Caco-2 (cell line): Measurements from ENCODE around the gene DOK3. TPM values are rescaled to one million over a fixed set of nuclear protein-coding genes. Genes with fewer than 3 reads are reported as not detected.

Experiments
- BruUV-seq: library from RNA; stranded (reverse); fragments of 400-500 nt; replicated peaks from 2 replicates; lab custom pipeline; 2021; lab: Mats Ljungman, UMichigan
- CTCF ChIA-PET: fragments of 300-600 bp; sonication (Branson Sonifier 250); formaldehyde crosslinking; loops from one replicate; lab custom pipeline; 2022; ENCODE audit warnings: antibody characterized with exemption; lab: Charles Lee
- POLR2A ChIA-PET: fragments of 300-600 bp; sonication (Branson Sonifier 250); formaldehyde crosslinking; loops from one replicate; lab custom pipeline; 2022; ENCODE audit warnings: antibody characterized with exemption; lab: Charles Lee
- DNase-seq, 2 experiments: peaks; one replicate each; pipeline versions ENCODE4 v3.0.0 to v3.0.0-alpha.2; 2020 to 2022
- H3K27me3 ChIP-seq: replicated peaks from 2 replicates; pipeline ENCODE4 v1.6.0; 2011; ENCODE audit warnings: low read length; ENCODE audit not compliant: control insufficient read depth, insufficient read depth
- H3K36me3 ChIP-seq: 2 replicates; pipeline ENCODE4 v1.5.1; 2011; ENCODE audit warnings: low read length; ENCODE audit not compliant: control insufficient read depth, insufficient read depth
- H3K4me1 ChIP-seq: fragments of 250-450 bp; sonication (Bioruptor Pico); 2 replicates; pipeline ENCODE4 v1.5.1; 2020; ENCODE audit warnings: mild to moderate bottlenecking
- H3K4me3 ChIP-seq: 2 replicates; pipeline ENCODE4 v1.5.1; 2011; ENCODE audit warnings: low read depth, mild to moderate bottlenecking, control low read depth, low read length
- H3K9me3 ChIP-seq: fragments of 250-450 bp; sonication (Bioruptor Pico); 2 replicates; pipeline ENCODE4 v1.5.1; 2020; ENCODE audit warnings: mild to moderate bottlenecking, moderate library complexity
- H3K27ac Mint-ChIP-seq: one replicate; pipeline ENCODE4 v1.8.0; 2022; ENCODE audit warnings: mixed read lengths; ENCODE audit not compliant: unreplicated experiment
- H3K27me3 Mint-ChIP-seq: one replicate; pipeline ENCODE4 v1.8.0; 2022; ENCODE audit warnings: mixed read lengths; ENCODE audit not compliant: insufficient read depth, unreplicated experiment
- H3K36me3 Mint-ChIP-seq: one replicate; pipeline ENCODE4 v1.8.0; 2022; ENCODE audit warnings: mild to moderate bottlenecking, mixed read lengths; ENCODE audit not compliant: insufficient read depth, unreplicated experiment
- H3K4me1 Mint-ChIP-seq: one replicate; pipeline ENCODE4 v1.8.0; 2022; ENCODE audit warnings: low read depth, mixed read lengths; ENCODE audit not compliant: unreplicated experiment
- H3K4me3 Mint-ChIP-seq: one replicate; pipeline ENCODE4 v1.8.0; 2022; ENCODE audit warnings: mild to moderate bottlenecking, moderate library complexity, mixed read lengths; ENCODE audit not compliant: unreplicated experiment
- H3K9me3 Mint-ChIP-seq: one replicate; pipeline ENCODE4 v1.8.0; 2022; ENCODE audit warnings: mixed read lengths; ENCODE audit not compliant: unreplicated experiment
- CTCF ChIP-seq, 2 experiments: fragments of 200-600 bp in 1 of 2; IDR thresholded peaks; 1 replicate in 1 of 2; 2 replicates in 1 of 2; pipeline versions ENCODE4 v1.5.1 to v1.8.0; 2011 to 2022; ENCODE audit warnings: antibody characterized with exemption in 1 of 2, control low read depth in 1 of 2, inconsistent platforms in 1 of 2, low read depth in 1 of 2, low read length in 1 of 2, mild to moderate bottlenecking in 1 of 2, moderate library complexity in 1 of 2; ENCODE audit not compliant: insufficient read depth in 1 of 2, severe bottlenecking in 1 of 2, unreplicated experiment in 1 of 2
- intact Hi-C: fragments of 100-400 bp; cut with micrococcal nuclease; formaldehyde crosslinking; loops from one replicate; pipeline ENCODE4 v1.10.0; 2022; ENCODE audit not compliant: unreplicated experiment
- total RNA-seq: library from RNA; stranded (reverse); gene quantifications from 2 replicates; pipeline ENCODE4 v1.2.3, GENCODE V29; 2022

Gene DOK3
- total RNA-seq, 1 experiment from 2014 or later, result 7.9 TPM

GRCh38 chr5:177492841-177493240 lies 16.8 kb downstream of the DOK3 start:
- ChIA-PET CTCF (interaction anchor here (0.6 kb wide), 1 partner anchor 56 kb away, joined by 4 read pairs; no protein-coding TSS in a partner anchor), POLR2A (no interaction called here)
- Mint-ChIP-seq H3K36me3 (peaks cover 36% of the 10 kb centered on the region), H3K27me3 (no peaks in the 10 kb centered on the region), H3K27ac (no peak overlapping the region), H3K4me3 (no peak overlapping the region), H3K4me1 (peaks cover 9% of the 10 kb centered on the region), H3K9me3 (no peaks in the 10 kb centered on the region)
- peaks cover 24% of the 10 kb centered on the region for H3K4me1 ChIP-seq
- no peak for TF ChIP-seq CTCF (IDR thresholded peaks at IDR 0.05; ENCODE audit: insufficient read depth in 1 of 2, low read depth in 1 of 2, low read length in 1 of 2, severe bottlenecking in 1 of 2, unreplicated experiment in 1 of 2)
- no peak for DNase-seq
- peaks cover 4% of the 10 kb centered on the region for H3K36me3 ChIP-seq
- BruUV-seq, result no TSS peak
- H3K4me3 ChIP-seq, result no peak overlapping the region
- intact Hi-C loops, result no loop called here
- H3K27me3 ChIP-seq, result no peaks in the 10 kb centered on the region
- no peaks in the 10 kb centered on the region for H3K9me3 ChIP-seq

DNA sequence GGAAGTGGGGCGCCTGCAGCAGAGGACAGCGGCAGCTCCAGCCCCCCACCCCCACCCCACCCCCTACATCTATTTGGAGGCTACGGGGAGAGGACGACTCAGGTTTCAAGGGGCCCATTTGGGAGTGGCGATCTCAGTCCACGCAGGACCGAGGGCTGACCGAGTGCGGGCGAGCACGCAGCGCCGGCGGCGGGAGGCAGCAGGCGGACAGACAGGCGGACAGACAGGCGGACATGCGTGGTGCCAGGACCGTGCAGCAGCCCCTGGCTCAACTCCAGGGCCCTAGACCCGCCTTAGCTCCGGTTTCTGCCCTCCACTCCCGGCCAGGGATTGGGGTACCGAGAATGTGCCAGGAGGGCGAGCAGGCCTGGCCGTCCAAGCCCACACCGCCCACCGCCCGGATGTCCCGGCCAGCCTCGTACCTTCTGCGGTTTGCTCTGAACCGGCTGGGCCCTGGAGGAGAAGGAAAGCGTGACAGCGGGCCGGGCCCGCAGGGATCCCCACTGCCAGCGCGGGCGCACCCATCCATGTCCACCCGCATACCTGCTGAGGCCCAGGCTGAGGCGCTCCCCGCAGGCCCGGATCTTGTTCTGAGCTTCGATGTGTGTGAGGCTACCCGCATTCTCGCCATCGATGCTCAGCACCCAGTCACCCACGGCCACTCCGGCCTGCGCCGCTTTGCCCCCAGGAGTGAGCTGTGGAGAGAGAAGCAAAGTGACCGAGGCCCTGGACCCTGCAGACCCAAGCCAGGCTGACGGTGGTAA lies 17.5 kb downstream of the DOK3 start:
- intact Hi-C loops, result no loop called here
- no TSS peak for BruUV-seq
- POLR2A ChIA-PET, result no interaction called here

DNA sequence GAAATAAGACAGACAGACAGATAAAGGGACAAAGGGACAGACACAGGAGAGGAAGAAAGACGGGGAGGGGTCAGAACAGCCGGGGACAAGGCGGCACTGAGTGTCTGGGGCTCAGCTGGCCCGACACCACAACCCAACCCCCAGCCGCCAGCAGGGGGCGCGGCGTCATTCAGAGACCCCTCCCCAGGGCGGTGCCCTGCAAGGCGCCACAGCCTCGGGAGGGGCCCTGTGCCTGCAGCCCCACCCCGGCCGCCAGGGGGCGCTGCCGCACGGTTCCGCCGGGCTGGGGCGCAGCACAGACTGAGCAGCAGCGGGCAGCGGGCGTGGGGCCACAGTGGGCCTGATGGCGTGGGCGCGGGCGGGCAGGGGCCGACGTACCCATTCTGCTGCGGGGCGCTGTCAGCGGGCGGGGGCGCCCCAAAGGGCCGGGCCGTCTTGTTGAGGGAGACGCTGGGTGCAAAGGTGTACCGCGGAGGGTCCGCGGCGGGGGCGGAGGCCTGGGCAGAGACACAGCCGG lies 18.1 kb downstream of the DOK3 start:
- no peak overlapping the region for H3K4me3 ChIP-seq
- Mint-ChIP-seq H3K36me3 (peaks cover 30% of the 10 kb centered on the region), H3K27me3 (no peaks in the 10 kb centered on the region), H3K9me3 (no peaks in the 10 kb centered on the region), H3K4me3 (no peak overlapping the region), H3K4me1 (peaks cover 5% of the 10 kb centered on the region), H3K27ac (no peak overlapping the region)
- intact Hi-C loops, result no loop called here
- ChIA-PET CTCF (no interaction called here), POLR2A (no interaction called here)
- H3K27me3 ChIP-seq, result no peaks in the 10 kb centered on the region
- TF ChIP-seq CTCF (IDR thresholded peaks at IDR 0.05; ENCODE audit: insufficient read depth in 1 of 2, low read depth in 1 of 2, low read length in 1 of 2, severe bottlenecking in 1 of 2, unreplicated experiment in 1 of 2), result peak; percentile 29 to 71
- no TSS peak for BruUV-seq
- H3K36me3 ChIP-seq, result peaks cover 4% of the 10 kb centered on the region
- peaks cover 23% of the 10 kb centered on the region for H3K4me1 ChIP-seq
- no peaks in the 10 kb centered on the region for H3K9me3 ChIP-seq
- peak in 1 of 2 experiments; percentile 72 for DNase-seq

More for the DNA sequence above, 17.5 kb downstream of the DOK3 start:
- Histone ChIP-seq H3K27me3 (no peaks in the 10 kb centered on the region), H3K4me1 (peaks cover 24% of the 10 kb centered on the region), H3K4me3 (no peak overlapping the region), H3K36me3 (peaks cover 4% of the 10 kb centered on the region), H3K9me3 (no peaks in the 10 kb centered on the region)
- Mint-ChIP-seq H3K4me3 (no peak overlapping the region), H3K9me3 (no peaks in the 10 kb centered on the region), H3K36me3 (peaks cover 30% of the 10 kb centered on the region), H3K27me3 (no peaks in the 10 kb centered on the region), H3K27ac (no peak overlapping the region), H3K4me1 (peaks cover 5% of the 10 kb centered on the region)
- DNase-seq, result no peak
- TF ChIP-seq CTCF (IDR thresholded peaks at IDR 0.05; ENCODE audit: insufficient read depth in 1 of 2, low read depth in 1 of 2, low read length in 1 of 2, severe bottlenecking in 1 of 2, unreplicated experiment in 1 of 2), result no peak
- CTCF ChIA-PET, result interaction anchor here (0.6 kb wide), 1 partner anchor 56 kb away, joined by 4 read pairs; no protein-coding TSS in a partner anchor
